ENCODE measurements around the gene ANKRD24.

ANKRD24 gene

GRCh38 chr19:4201798-4202197 lies 19.3 kb downstream of the ANKRD24 start:
- ATAC-seq, result no peak
- TF ChIP-seq BACH2 (CRISPR knock-in tag; IDR thresholded peaks at IDR 0.05; ENCODE audit: borderline replicate concordance) (no peak), ZNF8 (CRISPR knock-in tag; IDR thresholded peaks at IDR 0.05) (no peak), ZNF565 (CRISPR knock-in tag; conservative IDR thresholded peaks at IDR 0.05; ENCODE audit: low read depth) (no peak), POU6F1 (CRISPR knock-in tag; IDR thresholded peaks at IDR 0.05; ENCODE audit: borderline replicate concordance, low read depth) (no peak), CSDC2 (CRISPR knock-in tag; IDR thresholded peaks at IDR 0.05) (no peak), CREB5 (CRISPR knock-in tag; IDR thresholded peaks at IDR 0.05; ENCODE audit: low read depth) (no peak), TCF4 (CRISPR knock-in tag; IDR thresholded peaks at IDR 0.05; ENCODE audit: borderline replicate concordance) (no peak), ZNF70 (CRISPR knock-in tag; IDR thresholded peaks at IDR 0.05) (no peak), ZC3H10 (CRISPR knock-in tag; IDR thresholded peaks at IDR 0.05) (no peak), ZFP30 (CRISPR knock-in tag; IDR thresholded peaks at IDR 0.05) (no peak), TOX (CRISPR knock-in tag; IDR thresholded peaks at IDR 0.05; ENCODE audit: borderline replicate concordance) (no peak), GLIS3 (CRISPR knock-in tag; IDR thresholded peaks at IDR 0.05) (no peak), PATZ1 (CRISPR knock-in tag; IDR thresholded peaks at IDR 0.05; ENCODE audit: borderline replicate concordance) (no peak), PPARA (CRISPR knock-in tag; IDR thresholded peaks at IDR 0.05; ENCODE audit: borderline replicate concordance) (no peak), CSRNP3 (CRISPR knock-in tag; IDR thresholded peaks at IDR 0.05) (no peak), ZFP3 (CRISPR knock-in tag; IDR thresholded peaks at IDR 0.05) (no peak), ESRRG (CRISPR knock-in tag; IDR thresholded peaks at IDR 0.05) (no peak), OSR1 (CRISPR knock-in tag; IDR thresholded peaks at IDR 0.05) (no peak), SNAI2 (CRISPR knock-in tag; IDR thresholded peaks at IDR 0.05) (no peak)

GRCh38 chr19:4206818-4207484 lies 24.5 kb downstream of the ANKRD24 start:
- ATAC-seq, result peak; percentile 46
- no peak for TF ChIP-seq ZC3H10 (CRISPR knock-in tag; IDR thresholded peaks at IDR 0.05)
- no peak for TF ChIP-seq TOX (CRISPR knock-in tag; IDR thresholded peaks at IDR 0.05; ENCODE audit: borderline replicate concordance)
- no peak for TF ChIP-seq ZFP3 (CRISPR knock-in tag; IDR thresholded peaks at IDR 0.05)
- no peak for TF ChIP-seq POU6F1 (CRISPR knock-in tag; IDR thresholded peaks at IDR 0.05; ENCODE audit: borderline replicate concordance, low read depth)
- no peak for TF ChIP-seq PATZ1 (CRISPR knock-in tag; IDR thresholded peaks at IDR 0.05; ENCODE audit: borderline replicate concordance)
- no peak for TF ChIP-seq TCF4 (CRISPR knock-in tag; IDR thresholded peaks at IDR 0.05; ENCODE audit: borderline replicate concordance)
- no peak for TF ChIP-seq RARB (CRISPR knock-in tag; IDR thresholded peaks at IDR 0.05)
- no peak for TF ChIP-seq ISL1 (CRISPR knock-in tag; IDR thresholded peaks at IDR 0.05)
- TF ChIP-seq ZFP30 (CRISPR knock-in tag; IDR thresholded peaks at IDR 0.05), result no peak
- TF ChIP-seq ARNTL (CRISPR knock-in tag; IDR thresholded peaks at IDR 0.05; ENCODE audit: borderline replicate concordance, low read depth), result no peak
- TF ChIP-seq CSRNP3 (CRISPR knock-in tag; IDR thresholded peaks at IDR 0.05), result no peak
- no peak for TF ChIP-seq CREB5 (CRISPR knock-in tag; IDR thresholded peaks at IDR 0.05; ENCODE audit: low read depth)

Data from SK-N-SH treated with all-trans-retinoic acid at 6 μM for 48 hours (cell line).